Transverse colon (tissue), 4 donors: ENCODE measurements around the gene TTLL5.

Source experiments
- CTCF ChIP-seq, 5 experiments: fragments of 200-600 bp in 3 of 5; fragments of 450-650 bp in 2 of 5; sonication (generic) in 3 of 5; IDR thresholded peaks; 1 replicate in 2 of 5; 2 replicates in 3 of 5; pipeline ENCODE4 v1.5.1; 2016 to 2017; ENCODE audit warnings: antibody characterized with exemption in 5 of 5, inconsistent platforms in 3 of 5, mild to moderate bottlenecking in 2 of 5, moderate library complexity in 1 of 5
- EP300 ChIP-seq: sonication (generic); formaldehyde crosslinking; IDR thresholded peaks from one replicate; pipeline ENCODE4 v1.6.1; 2017; ENCODE audit warnings: antibody characterized with exemption, low read depth
- POLR2A ChIP-seq: fragments of 450-650 bp; IDR thresholded peaks from one replicate; pipeline ENCODE4 v1.6.1; 2016; ENCODE audit warnings: antibody characterized with exemption, mild to moderate bottlenecking, moderate library complexity
- POLR2AphosphoS5 ChIP-seq, 3 donors: sonication (generic); formaldehyde crosslinking; IDR thresholded peaks; one replicate each; pipeline ENCODE4 v1.6.1; 2016; ENCODE audit warnings: antibody characterized with exemption in 3 of 3

- TF ChIP-seq CTCF (IDR thresholded peaks at IDR 0.05) (no peak), POLR2AphosphoS5 (IDR thresholded peaks at IDR 0.05) (no peak), POLR2A (no peak), EP300 (no peak)
These were observed 220.9 kb downstream of the TTLL5 start for GRCh38 chr14:75881994-75882393.
